H4 (cell line): ENCODE measurements around the gene ABLIM1. TPM values are rescaled to one million over a fixed set of nuclear protein-coding genes. Genes with fewer than 3 reads are reported as not detected.
"Not testable (repeated sequence)": the region's sequence is repeated elsewhere in the genome, so short reads cannot be mapped to it uniquely, and the experiment has no call there.

Experiments used
- DNase-seq: peaks from one replicate; pipeline ENCODE4 v3.0.0-alpha.2; 2015; ENCODE audit warnings: low spot score
- total RNA-seq: library from RNA; depleted of rRNA; stranded (reverse); fragments of >200 nt; shearing (Covaris generic); gene quantifications from 2 replicates; pipeline ENCODE4 v1.2.3, GENCODE V29; 2014; rRNA removed

The ABLIM1 gene
- 1.2 and 4.5 TPM in 2 replicates for total RNA-seq

DNA sequence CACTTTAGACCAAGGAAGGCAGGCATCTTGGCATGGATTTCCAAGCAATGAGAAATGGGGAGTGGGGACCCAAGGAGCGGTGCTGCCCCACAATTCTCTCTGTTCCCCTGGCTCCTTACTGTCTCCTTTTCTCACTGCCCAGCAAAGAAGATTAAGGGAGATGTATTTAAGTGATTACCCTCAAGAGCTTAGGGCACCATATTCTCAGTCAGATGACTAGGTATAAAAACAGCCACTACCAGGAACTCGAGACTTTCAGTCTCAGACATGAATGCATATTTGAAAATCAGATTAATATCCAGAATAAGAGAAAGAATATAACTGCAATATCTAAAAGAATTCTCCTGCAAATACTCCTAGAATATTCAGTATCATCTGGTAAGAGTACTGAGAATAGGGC is at the start of gene ABLIM1:
Gene ABLIM1, minus strand, starts transcription at position 101 of the 400 bp plus-strand sequence. Its CDS starts 75 bp downstream, at position 26.
- no peak for DNase-seq

DNA sequence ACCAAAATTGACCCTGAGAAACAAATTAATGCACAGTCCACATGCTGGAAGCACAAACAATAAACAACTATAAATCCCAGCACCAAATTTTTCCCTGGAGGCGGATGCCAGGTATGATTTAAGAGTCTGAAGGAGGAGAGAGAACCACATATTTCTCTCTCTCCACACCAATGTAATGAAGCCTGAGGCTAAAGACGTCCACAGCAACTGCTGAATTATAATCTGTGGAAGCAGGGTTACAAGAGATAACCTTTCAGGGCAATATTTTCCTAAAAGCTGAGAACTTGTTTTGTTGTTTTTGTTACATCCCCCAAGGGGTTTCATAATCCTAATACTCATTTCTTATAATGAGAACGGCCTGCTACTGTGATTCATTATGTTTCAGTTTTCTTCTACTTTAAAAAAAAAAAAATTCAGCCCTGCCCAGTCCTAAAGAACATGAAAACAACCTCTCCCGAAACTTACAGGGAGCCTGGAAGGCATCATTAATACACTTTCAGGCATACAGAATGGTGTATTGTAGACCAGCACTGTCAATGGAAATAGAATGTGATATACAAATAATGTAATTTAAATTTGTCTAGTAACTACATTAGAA is 48.5 kb upstream of the ABLIM1 start:
- DNase-seq, result no peak

DNA sequence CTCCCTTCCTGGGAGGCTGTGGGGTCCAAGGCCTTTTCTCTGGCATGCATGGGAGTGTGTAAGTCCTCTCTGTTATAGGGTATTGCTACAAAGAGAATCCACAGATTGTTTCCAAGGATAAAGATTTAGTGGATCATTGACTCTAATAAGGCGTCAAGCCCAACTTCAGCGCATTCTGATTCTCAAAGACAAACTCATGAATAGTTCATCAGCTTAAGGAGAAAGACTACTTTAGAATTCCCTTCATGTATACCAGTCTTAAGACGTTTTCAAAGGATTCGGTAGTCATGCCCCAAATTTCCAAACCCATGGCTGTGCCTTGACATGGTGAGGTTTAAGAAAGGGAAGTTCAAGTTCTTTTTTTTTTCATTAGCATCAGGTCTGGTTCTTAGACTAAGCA is 46.6 kb upstream of the ABLIM1 start:
- DNase-seq, result no peak

DNA sequence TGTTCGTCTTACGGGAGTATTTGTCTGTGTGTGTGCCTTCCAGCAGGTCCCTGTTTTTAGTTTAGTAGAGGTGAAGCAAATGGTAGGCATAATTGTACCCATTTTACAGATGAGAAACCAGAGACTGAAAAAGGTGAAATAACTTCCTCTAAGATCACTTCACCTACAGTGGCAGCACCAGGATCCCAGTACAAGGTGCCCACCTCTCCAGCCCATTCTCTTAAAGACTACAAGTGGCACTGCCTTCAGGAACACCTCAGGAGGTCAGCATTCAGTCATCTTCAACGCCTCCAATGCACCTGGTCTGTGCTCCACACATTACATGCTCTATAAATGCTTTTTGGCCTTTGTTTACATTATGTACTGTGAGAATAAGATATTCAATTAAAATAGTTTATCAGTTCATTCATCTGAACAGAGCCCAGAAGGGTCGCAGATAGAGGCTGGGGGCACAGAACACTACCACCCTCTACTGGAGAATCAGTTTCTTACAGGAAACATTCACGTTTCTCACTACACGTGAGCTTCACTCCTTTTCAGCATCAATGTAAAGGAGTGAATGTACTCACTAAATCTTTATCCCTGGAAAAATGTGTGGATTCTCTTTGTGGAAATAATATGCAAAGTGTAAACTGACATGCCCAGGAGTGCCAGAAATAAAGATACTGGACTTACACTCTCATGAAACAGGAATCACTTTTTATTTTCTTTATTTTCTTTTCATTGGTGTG is 45.5 kb upstream of the ABLIM1 start:
- no peak for DNase-seq

DNA sequence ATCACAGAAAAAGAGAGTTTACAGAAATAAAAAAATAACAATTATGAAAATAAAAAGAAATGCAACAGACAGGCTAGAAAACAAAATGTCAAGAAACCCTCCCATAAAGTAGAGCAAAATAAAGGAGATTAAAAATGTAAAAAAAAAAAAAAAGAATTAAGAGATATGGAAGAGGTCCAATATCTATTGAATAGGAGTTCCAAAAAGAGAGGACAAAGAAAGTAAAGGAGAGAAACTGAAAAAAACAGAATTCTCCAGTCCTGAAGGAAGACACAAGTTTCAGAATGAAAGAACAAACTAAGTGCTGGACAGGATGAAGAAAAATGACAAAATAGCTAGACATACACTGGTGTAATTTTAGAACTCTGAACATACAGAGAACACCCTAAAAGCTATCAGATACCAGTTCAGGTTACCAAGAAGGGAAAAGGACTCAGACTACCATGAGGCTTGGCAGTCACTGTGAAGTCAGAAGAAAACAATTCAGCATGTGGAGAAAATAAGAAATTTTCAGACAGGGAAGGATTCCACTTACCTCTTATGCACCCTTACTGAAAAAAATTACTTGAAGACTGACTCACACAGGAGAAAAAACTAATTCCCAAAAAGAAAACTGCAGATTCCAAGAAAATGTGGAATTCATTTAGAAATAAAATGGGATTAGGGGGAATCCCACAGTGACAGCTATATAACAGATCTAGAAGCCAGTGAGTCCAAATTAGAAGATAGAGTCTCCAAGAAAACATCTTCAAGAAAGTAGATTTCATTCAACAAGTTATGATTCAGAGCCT is 40.4 kb upstream of the ABLIM1 start:
- DNase-seq, result no peak

DNA sequence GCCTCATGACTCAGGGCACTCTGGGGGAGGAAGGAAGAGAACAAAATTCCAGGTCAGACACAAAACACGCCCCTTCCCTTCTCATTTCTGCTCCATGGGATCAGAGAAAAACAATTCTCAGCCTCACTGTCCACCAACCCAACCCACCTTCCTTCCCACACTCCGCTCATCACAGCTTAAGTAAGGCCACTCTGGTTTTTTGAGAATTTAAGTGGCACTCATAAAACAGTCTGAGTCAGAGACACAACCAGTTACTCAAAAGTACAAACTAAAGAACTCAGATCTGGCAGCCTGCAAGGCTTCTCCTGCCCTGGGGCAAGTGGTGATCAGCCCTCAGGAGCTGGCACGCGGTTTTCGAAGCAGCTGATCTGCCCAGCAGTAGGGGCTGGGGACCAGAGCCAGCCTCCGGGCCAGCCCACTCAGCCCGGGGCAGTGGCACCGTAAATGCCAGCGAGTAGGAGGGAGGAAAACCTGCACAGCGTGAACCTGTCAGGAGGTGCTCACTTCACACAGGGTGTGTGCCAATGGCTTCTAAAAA is 39.1 kb upstream of the ABLIM1 start:
- peak; percentile 53 for DNase-seq

DNA sequence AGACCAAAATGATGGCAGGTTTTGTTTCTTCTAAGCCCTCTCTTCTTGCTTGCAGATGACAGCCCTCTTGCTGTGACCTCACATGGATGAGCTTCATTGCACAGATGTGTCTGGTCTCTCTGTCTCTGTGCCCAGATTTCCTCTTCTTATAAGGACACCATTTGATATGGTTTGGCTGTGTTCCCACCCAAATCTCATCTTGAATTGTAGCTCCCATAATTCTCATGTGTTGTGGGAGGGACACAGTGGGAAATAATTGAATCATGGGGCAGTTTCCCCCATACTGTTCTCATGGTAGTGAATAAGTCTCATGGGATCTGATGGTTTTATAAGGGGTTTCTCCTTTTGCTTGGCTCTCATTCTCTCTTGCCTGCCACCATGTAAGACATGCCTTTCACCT is 38.2 kb upstream of the ABLIM1 start:
- not testable (repeated sequence) for DNase-seq

DNA sequence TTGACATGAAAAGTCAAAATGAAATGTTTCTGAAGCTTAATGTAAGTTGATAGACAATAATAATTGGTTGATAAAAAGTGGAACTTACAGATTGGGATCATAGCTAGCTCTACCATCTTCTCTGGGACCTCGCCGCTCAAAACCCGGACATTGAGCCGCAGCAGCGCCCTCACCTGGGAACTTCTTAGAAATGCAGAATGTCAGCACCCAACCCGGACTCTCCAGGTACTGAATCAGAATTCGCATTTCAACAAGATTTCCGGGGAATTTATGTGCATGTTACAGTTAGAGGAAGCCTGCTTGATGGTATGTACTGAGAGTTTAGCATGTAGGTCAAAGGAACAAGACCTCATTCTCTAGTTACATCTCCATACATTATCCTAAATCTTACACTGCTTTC is 36.7 kb upstream of the ABLIM1 start:
- DNase-seq, result no peak

DNA sequence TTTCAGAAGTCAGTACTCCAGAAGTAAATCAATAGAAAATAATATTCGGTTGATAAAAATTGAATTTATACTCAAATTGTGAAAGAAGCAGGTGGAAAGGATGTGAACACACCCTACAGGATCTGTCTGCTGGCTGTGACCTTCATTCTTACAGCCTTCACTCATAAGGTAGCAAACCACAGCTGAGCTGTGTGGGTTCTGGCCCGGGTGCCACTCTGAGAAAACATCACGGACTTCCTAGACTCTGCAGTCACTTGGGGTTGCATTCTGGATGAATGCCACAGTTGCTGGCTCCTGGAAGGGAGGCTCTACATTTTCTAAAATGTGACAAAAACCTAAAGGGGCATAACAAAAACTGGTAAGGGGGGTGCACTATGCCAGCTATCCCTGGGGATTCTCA is 36.0 kb upstream of the ABLIM1 start:
- DNase-seq, result no peak

DNA sequence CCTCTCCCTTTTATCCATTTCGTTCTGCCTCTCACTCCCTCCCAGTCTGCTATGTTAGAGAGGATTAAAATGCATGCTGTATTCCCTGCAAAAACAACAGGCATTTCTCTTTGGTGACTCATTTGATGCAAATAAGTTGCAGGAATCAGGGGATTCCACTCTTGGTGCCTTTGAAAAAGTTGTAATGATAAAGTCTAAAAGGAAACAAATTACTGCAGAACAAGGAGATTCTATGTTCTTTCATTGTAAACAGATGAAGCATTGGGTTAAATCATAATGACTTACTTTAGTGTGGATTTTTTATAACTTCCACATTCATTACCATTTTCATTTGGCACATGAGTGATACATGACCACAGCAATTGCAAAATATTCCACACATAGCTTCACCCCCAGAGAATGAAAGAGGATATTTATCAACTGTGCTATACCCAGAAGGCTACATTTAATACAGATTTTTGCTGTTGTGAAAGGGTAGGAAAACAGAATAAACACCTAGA is 33.4 kb upstream of the ABLIM1 start:
- peak; percentile 35 for DNase-seq

DNA sequence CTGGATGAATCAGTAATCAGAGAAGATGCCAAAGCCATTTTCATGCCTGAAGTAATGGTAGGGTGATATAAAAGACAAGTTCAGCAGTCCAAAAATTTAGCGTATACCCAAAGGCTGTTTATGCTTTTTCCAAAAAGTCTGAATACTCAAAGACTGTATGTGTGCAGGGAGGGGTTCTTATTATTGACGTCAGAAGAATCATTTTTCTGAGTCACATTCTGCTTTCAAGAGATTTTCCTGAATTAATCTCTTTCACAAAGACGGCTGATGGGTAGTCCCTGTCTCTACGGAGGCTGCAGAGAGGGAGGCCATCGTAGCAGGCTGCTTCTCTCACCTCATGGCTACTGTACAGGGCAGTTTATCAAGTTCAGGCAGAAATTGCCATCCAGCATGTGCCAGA is 30.7 kb upstream of the ABLIM1 start:
- DNase-seq, result no peak

DNA sequence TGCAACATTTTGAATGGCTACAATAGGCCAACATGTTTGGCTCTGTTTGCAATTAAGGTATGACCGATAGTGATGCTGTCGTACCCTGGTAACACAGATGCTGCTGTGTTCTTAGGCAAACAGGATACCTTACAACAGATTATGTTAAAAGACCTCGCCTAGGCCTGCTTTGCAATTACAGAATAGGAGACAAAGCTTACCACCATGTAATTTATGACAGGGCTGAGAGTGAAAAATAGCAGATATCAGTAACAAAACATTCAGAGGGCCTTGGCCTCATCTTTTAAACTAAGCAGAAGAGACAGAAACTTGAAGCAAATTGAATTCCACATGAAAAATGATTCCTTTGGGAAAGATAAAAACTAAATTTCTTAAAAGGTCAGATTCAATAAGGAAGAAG is 29.4 kb upstream of the ABLIM1 start:
- no peak for DNase-seq

DNA sequence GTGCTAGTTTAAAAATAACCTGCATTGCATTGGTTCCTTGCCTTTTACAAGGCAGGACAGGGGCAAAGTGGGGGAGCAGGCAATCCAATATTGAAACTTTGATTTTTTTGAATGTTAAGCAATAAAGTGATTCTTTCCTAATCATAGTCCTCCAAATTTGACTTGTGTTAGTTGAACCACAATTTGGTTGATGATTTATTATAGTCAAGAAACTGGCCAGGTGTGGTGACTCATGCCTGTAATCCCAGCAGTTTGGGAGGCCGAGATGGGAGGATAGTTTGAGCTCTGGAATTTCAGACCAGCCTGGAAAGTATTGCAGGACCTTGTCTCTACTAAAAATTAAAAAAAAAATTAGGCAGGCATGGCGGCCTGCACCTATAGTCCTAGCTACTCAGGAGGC is 27.9 kb upstream of the ABLIM1 start:
- DNase-seq, result no peak

DNA sequence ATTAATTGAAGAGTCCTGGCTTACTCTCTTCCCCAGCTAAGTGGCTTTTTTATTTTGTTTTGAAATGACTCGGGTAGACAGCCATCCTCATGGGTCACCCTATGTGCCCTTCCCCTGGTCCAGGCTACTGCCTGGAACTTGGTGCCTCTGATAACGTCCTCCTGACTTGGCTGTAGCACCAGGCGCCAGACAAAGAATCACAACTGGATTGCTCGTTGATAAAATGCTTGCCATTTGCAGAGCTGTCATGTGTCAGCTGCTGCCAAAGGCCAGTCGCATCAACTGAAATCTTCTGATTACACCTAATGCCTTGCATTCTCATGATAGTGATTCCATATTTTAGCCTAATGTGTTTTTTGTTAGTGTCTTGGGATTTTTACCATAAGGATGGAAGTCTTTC is 27.4 kb upstream of the ABLIM1 start:
- DNase-seq, result no peak

DNA sequence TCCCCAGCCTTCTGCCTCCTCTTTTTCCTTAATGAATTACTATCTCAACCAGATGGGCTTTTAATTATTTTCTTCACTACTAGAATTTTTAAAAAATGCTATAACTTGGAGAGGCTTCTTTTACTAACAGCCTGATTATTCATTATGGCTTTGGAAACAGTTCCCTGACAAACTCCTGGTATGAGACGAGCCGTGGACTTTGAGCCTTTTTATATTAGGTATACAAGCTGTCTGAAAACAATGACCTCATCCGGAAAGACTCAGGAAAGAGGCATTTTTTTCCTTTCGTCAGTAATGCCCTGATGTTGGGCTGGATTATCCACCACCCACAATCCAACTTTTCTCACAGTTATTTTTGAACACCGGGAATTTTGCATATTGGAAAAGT is 26.7 kb upstream of the ABLIM1 start:
- peak; percentile 80 for DNase-seq

DNA sequence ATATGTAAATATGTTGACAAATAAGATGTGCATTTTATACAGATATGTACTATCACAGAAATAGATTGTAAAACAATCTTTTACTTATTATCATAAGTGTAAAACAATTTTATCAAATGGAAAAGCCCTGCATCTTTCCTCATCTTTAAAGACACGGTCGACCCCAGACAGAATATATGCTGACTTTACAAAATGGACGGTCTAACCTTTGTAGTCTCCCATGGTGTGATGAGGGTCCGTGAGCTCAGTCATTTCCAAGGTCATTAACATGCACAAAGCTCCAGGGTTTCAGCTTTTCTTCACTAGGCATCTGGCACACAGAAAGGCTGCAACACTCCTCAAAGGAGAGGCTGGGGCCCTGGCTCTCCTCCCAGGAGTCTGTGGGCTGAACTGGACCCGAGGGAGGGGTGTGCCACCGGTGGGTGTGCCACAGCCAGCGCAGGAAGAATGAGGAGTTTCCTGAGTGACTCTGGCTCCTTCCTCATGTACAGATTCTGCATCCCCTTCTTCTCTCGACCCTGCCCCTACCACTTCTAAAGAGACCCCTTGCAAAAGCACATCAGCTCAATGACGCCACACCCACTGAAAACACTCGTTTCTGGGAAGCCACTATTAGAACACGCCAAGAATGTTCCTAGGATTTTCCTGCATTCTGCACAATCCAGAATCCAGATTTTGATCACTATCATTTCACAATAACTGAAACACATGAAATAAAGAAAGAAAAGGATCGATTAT is 26.2 kb upstream of the ABLIM1 start:
- peak; percentile 53 for DNase-seq

DNA sequence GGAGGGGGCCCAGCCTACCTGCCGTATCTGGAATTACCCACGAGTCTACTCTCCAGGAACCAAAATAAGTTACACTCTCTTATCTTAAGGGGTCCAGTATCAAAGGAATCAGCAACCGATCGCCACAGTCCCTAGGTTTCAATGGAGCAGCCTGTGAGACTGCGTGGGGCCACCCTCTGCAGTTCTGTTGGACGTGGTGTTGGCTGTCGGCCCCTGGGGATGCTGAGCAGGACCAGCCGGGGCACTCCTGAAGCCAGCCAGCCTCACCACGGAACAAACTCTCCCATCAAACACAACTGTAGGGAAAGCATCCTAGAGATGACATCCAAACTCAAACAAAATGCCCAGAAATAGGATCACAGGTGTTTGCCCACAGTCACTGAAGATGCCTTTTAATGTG is 25.5 kb upstream of the ABLIM1 start:
- DNase-seq, result no peak

DNA sequence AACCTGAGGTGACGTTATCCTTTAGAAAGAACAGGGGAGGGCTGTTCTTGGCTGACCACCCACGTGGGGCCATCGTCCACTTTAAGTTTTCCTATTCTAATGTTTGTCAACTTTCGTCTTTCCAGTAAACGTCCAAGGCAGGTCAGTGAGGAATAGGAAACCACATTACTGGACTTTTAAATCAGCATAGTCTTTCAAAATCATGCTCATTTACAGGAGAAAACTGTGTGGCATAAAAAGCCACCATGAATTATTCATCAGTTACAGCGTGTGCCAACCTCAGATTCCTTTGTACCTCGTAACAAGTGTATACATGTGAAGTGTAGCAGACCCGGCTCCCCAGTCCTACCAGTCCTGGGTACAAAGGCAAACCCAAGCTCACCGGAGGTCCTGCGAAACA is 25.1 kb upstream of the ABLIM1 start:
- no peak for DNase-seq

DNA sequence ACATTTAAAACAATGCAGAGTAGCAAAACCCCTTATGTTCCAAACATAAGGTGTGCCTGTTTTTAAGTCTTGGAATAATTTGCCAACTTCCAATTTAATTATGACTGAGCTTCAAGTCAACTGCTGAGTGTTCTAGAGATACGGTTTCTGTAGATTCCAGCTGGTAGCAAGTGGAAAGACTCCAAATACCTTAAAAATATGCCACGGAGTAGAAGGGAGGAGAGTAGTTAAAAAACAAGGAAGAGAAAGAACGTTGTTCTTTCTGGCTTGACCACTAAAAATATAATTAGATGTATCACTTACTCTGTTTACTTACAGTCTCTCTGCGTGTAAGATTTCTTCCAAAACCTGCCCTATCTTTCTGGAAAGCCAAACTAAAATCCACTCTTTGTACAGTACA is 24.5 kb upstream of the ABLIM1 start:
- no peak for DNase-seq

DNA sequence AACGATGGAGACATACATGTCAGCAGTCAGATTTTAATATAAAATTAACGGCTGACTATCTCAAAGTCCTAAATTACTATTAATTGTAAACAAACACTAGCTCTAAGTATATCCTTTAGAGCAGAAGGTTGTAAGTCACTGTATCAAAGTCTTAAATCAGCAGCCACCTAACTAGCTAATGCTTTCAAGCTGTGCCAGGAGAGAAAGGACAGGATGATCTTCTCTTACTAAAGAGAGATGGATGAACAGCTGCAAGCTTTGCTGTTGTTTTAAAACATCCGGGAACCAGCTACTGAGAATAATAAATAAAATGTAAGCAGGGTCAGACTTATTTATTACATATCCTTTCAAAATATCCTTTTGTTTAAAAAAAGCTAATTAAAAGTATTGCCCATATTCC is 24.0 kb upstream of the ABLIM1 start:
- DNase-seq, result no peak

DNA sequence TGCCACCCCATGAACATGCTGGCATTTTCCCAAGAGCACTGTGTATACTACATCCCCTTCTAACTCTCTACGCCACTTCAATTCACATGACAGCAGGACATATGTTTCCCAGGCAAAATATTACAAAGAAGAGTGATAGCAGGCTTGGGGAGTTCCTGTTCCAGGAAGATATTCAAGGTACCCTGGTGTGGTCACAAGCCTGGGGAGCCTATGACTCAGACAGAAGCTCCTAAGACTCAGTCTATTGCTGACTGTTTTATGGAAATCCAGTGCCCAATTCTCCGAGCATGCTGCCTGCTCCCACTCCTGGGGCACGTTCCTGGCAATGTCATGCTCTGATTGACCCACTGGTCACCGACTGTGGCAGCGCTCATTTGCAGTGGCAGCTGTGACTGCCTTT is 23.5 kb upstream of the ABLIM1 start:
- peak; percentile 65 for DNase-seq
